Jurkat, Clone E6-1 (cell line): ENCODE measurements around the gene CD83.
A peak's percentile ranks its signal among the peaks of the same experiment; 100 is the strongest.
"Not testable (repeated sequence)": the region's sequence is repeated elsewhere in the genome, so short reads cannot be mapped to it uniquely, and the experiment has no call there.

ENCODE experiments used
- DNase-seq: peaks from one replicate; pipeline ENCODE4 v3.0.0-alpha.2; 2011; ENCODE audit warnings: low read depth, low spot score
- H3K4me3 ChIP-seq: 2 replicates; pipeline ENCODE4 v1.5.1; 2011; ENCODE audit warnings: mild to moderate bottlenecking, low read length, control low read depth, moderate library complexity

CD83 gene

DNA sequence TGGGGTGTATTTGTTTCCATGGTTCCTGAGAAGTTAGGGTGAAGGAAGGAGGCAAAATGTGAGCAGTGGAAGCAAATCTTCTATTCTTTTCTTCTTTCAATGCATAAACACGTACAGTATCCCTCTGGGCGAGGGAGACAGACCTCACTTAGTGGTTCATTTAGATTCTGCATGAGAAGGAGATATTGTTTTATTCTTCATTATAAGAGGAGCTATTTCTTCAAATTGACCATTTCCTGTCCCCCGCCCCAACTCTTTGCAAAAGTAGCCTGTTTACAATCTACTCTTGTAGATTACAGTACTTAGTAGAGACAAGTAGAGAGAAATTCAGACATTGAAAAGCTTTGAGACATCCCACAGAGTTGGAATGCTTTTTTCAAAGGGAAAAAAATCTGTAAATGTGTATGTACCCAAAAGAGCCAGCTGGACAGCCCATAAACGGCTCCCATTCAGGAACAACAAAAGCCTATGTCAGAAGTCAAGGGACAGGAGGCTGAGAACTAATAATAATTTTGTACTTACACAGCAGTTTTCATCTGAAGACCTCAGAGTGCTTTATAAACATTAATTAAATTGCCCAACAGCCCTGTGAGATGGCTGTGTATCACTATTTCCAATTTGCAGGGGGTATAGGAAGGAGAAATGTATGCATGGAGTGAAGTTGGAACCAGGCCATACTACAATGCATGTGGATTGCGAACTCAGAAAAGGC lies 23.9 kb downstream of the CD83 start:
- H3K4me3 ChIP-seq: no peak overlapping the region
- no peak for DNase-seq

- no peak for DNase-seq
Observed at GRCh38 chr6:14142063-14142450, 24.5 kb downstream of the CD83 start.

DNA sequence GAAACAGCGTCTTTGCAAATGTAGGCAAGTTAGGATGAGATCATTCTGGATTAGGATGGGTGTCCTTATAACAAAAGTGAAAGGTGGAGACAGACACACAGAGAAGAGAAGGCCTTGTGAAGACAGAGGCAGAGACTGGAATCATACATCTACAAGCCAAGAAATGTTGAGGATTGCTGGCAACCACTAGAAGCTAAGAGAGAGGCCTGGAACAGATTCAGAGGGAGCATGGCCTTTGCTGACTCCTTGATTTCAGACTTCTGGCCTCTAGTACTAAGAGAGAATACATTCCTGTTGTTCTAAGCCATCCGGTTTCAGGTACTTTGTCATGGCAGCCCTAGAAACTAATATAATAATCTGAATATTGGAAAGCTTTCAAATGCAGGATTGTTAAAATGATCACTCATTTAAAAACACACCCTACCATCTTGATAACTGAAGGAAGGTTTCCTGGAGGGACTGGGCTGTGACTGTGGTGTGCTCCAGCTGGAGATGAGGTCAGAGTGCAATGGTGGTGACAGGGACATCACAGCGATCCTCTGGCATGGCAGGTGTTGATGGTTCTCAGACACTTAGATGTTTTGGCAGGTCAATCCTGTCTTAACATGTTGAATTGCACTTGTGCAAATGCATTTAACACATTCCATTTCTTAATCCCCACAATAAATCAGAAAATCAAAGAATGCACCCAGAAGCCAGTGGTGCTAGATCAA lies 25.1 kb downstream of the CD83 start:
- no peak overlapping the region for H3K4me3 ChIP-seq
- no peak for DNase-seq

More at GRCh38 chr6:14142063-14142450, 24.5 kb downstream of the CD83 start:
- H3K4me3 ChIP-seq: no peak overlapping the region

DNA sequence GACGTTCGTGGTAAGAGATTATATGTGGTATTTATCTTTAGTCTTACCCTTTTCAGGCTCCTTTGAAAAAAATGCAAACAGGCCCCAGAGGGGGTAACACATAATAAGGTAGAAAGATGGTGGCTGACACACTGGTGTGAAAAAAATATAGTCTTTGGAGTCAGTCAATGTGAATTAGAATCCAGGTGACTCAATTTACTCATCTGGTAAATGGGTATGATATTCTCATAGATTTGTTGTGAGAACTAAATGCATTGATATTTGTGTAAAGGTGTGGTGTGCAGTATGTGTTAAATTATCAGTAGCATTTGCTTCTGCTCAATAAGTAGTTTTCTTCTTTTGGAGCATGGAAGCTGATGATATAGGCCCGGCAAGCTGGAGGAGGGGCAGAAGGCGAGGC lies 25.7 kb downstream of the CD83 start:
- DNase-seq: no peak

GRCh38 chr6:14144678-14145113 lies 27.1 kb downstream of the CD83 start:
- peak; percentile 58 for DNase-seq
- no peak overlapping the region for H3K4me3 ChIP-seq

More for the DNA sequence above, 25.7 kb downstream of the CD83 start:
- H3K4me3 ChIP-seq: no peak overlapping the region

DNA sequence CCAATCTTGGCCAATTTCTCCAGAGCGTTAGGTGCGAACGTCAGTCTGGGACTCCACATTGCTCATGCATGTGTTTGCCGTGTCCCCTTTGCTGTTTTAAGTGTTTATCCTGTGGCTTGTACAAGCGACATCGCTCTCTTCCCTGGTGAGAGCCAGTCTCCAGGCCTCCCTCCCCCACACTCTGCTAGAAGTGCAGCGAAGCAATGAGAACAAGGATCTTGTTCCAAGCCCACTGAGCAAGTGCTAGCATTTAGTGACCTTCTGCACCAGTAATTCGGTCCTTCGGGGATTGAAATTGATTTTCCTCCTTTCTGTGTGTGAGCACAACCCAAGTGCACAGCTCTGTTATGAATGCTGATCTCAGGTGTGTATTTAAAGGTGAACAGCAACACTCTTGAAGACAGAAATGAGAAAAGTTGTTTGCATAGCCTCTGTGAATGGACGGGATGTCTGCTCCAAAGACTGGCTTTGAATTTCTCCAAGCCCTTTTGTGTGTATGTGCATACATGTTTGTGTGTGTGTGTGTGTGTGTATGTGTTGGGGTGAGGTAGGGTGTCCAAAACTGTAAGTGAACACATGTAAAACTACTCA lies 29.0 kb downstream of the CD83 start:
- H3K4me3 ChIP-seq: no peak overlapping the region
- DNase-seq: no peak

DNA sequence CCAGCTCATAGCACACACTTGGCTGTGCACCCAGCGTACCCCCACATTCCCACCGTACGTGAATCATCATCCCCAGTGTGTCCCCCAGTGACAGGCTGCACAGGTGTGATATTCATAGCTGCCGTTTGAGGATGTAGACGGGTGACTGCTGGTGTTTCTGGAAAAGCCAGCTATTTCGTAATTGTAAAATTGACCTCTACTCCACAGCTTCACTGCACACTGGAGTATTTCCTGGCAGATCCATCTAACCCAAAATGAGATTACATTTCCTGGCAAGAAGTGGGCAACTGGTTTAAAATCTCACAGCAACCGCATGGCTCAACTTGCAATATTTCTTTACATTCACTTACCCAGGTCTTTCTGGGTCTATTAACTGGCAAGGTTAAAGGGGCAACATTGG lies 30.3 kb downstream of the CD83 start:
- no peak for DNase-seq
- H3K4me3 ChIP-seq: no peak overlapping the region

- H3K4me3 ChIP-seq: no peak overlapping the region
- DNase-seq: no peak
Observed at GRCh38 chr6:14148471-14148870, 30.9 kb downstream of the CD83 start.

DNA sequence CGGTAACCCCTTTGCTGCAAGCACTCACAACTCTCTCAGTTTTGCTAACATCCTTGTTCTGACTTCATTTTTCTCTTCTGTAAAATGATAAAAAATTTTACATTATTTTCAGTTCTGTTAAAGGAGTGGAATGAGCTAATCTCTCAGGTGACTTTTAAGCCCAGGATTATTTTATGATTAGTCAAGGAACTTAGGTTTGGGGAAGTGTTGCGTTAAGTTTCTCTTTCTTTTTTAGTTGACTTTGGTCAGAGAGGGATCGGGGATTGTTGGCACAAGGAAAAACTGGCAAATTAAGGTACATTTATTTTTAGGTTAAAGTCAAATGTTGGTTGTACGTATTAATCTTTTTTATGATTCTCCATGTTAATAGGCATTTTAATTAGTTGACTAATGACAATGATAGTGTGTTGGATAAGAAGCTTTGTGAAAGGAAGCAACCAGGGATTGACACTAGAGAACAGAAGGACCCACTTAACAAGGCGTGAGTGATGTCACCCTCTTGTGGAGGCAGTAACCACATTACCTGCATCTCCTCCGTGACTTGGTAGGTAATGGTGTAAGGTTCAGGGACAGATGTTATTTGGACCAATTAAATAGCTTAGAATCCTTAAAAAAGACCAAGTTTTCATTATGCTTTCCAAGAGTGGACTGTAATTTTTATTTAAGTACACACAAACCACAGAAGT lies 31.6 kb downstream of the CD83 start:
- H3K4me3 ChIP-seq: no peak overlapping the region
- DNase-seq: no peak

DNA sequence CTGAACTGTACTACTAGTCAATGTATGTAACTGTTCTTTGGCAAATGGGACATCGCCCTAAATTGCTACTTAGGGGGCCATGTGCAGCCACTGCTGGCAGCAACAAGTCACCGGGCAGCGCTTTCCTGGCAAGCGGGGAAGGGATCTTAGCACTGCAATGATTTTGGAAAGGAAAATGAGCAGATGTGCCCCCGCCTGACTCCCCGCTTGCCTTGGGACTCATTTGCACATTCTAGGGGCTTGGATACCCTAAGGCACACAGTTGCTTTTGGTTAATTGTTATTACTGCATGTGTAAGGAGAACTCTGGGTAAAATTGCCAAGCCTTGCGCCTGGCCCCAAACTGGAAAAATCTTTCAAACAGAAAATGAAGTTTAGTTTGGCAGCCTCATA lies 32.2 kb downstream of the CD83 start:
- DNase-seq: no peak

DNA sequence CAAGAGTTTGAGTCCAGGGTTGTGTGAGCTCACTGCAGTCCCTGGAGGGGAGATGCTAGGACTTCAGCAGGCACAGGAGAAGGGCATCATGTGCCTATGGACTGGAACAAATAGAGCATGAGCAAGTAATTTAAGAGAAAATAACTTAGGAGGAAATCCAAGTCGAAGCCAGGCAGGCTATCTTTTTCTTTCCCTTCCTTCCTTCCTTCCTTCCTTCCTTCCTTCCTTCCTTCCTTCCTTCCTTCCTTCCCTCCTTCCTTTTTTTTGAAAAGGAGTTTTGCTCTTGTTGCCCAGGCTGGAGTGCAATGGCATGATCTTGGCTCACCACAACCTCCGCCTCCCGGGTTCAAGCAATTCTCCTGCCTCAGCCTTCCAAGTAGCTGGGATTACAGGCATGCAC lies 33.7 kb downstream of the CD83 start:
- H3K4me3 ChIP-seq, DNase-seq: not testable (repeated sequence)

More for the DNA sequence above, 32.2 kb downstream of the CD83 start:
- no peak overlapping the region for H3K4me3 ChIP-seq

- H3K4me3 ChIP-seq: no peak overlapping the region
- DNase-seq: no peak
Observed at GRCh38 chr6:14151773-14152172, 34.2 kb downstream of the CD83 start.

GRCh38 chr6:14153228-14153627 lies 35.7 kb downstream of the CD83 start:
- DNase-seq: no peak
- no peak overlapping the region for H3K4me3 ChIP-seq

DNA sequence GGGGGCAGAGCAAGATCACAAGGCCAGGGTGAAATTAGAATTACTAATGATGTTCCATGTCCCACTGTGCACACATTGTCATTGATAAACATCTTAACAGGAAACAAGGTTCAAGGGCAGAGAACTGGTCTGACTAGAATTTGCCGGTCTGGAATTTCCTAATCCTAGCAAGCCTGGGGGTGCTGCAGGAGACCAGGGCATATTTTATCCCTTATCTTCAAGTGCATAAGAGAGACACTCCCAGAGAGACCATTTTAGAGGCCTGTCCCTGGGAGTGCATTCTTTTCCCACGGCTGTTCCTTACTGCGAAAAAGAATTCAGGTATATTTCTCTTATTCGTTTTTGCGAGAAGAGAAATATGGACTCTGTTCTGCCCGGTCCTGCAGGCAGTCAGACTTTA lies 41.5 kb downstream of the CD83 start:
- no peak overlapping the region for H3K4me3 ChIP-seq
- DNase-seq: no peak

- no peak for DNase-seq
- H3K4me3 ChIP-seq: no peak overlapping the region
Observed at GRCh38 chr6:14162826-14163225, 45.3 kb downstream of the CD83 start.

DNA sequence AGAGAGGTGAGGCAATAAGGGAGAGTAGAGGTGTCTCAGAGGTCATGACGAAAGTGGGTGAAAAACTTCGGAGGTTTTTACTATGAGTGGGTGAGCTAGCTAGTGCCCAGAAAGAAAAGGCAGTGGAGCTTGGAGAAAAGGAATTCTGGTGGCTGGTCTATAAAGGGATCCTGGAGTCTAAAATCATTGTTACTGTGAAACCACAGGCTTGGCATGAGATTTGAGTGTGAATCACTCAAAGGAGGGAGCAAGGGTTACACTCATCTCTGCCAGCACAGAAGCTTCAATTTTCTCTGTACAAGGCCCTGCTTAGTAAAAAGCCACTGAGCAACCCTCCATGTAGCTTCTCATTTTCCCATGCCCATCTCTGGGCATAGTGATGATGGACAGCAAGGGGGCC lies 47.5 kb downstream of the CD83 start:
- H3K4me3 ChIP-seq: no peak overlapping the region
- no peak for DNase-seq

DNA sequence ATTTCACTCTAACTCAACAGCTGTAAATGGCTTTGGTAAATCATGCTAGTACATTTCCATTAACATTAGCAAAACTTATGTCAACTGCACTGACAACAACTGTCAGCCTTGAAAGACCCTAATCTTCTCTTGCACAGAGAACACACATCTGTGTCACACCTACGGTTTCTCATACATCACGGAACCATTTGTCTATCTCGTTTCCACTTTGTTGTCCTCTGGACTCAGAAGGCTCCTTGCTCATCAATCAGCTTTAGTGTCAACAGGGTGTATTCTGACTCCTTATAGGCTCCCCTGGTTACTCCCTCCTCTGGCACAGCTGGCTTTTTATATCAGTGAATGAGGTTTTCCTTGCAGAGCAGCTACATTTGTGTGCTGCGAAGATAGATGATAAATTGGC lies 49.3 kb downstream of the CD83 start:
- DNase-seq: no peak
- no peak overlapping the region for H3K4me3 ChIP-seq

GRCh38 chr6:14170128-14170527 lies 52.6 kb downstream of the CD83 start:
- no peak for DNase-seq
- H3K4me3 ChIP-seq: no peak overlapping the region

GRCh38 chr6:14172562-14172961 lies 55.0 kb downstream of the CD83 start:
- DNase-seq: no peak
- no peak overlapping the region for H3K4me3 ChIP-seq

- DNase-seq: no peak
- no peak overlapping the region for H3K4me3 ChIP-seq
Observed at GRCh38 chr6:14174226-14174625, 56.7 kb downstream of the CD83 start.
